IPS-18a (cell line): Measurements from ENCODE around the gene NCBP2L.

ENCODE experiments used
- H3K27ac ChIP-seq: one replicate; pipeline ENCODE4 v1.5.1; 2013; ENCODE audit warnings: low read length
- H3K27me3 ChIP-seq: one replicate; pipeline ENCODE4 v1.6.1; 2013; ENCODE audit warnings: mild to moderate bottlenecking, low read length; ENCODE audit not compliant: control insufficient read depth, insufficient read depth
- H3K36me3 ChIP-seq: one replicate; pipeline ENCODE4 v1.6.1; 2013; ENCODE audit warnings: low read depth, low read length; ENCODE audit not compliant: control insufficient read depth
- H3K4me1 ChIP-seq: one replicate; pipeline ENCODE4 v1.6.1; 2013; ENCODE audit warnings: low read depth, low read length; ENCODE audit not compliant: control insufficient read depth
- H3K4me3 ChIP-seq: one replicate; pipeline ENCODE4 v1.5.1; 2013; ENCODE audit warnings: low read length
- H3K9ac ChIP-seq: one replicate; pipeline ENCODE4 v1.6.1; 2013; ENCODE audit warnings: mild to moderate bottlenecking, low read length, moderate library complexity
- H3K9me3 ChIP-seq: one replicate; pipeline ENCODE4 v1.6.1; 2013; ENCODE audit warnings: low read depth, low read length; ENCODE audit not compliant: control insufficient read depth

Gene NCBP2L

DNA sequence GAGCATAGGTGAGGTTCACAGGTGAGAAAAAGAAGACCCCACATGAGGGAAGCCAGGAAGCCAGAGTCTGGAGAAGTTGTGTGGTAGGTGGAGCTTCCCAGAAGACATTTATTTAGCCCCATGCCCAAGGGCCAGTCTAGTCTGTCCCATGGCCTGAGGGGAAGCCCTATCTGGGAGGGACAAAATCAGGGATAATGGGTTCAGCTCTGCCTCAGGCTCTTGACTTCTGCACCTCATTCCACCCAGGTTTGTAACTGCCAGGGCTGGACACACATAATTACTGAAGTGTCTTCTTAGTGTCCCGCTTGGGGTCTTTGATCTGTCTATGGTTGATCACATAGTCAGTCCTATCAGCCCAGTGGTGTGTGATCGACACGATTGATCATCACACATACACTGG lies 38.0 kb upstream of the NCBP2L start:
- Histone ChIP-seq H3K4me3 (no peak overlapping the region), H3K9me3 (no peaks in the 10 kb centered on the region), H3K27me3 (peaks cover 19% of the 10 kb centered on the region), H3K36me3 (no peaks in the 10 kb centered on the region), H3K4me1 (peaks cover 36% of the 10 kb centered on the region), H3K27ac (no peak overlapping the region), H3K9ac (no peak overlapping the region)

DNA sequence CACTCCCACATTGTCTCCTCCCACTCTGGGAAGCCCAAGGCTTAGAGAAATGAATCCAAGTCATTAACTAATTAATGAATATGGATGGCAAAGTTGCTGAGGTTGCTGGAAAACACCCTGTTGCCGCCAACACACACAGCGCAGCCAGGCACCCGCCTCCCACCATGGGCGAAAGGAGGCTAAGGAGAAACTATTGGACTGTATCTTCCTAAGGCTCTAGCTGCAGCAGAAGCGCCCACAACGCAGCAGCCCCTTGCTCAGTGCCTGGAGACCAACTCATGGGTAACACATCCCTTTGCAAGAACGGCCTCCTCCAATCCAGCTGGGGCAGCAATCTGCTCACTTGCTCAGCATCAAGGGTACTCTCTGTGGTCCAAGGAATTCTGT lies 36.1 kb upstream of the NCBP2L start:
- peak overlapping the region; percentile 50 for H3K9ac ChIP-seq
- H3K27ac ChIP-seq = no peak overlapping the region
- H3K4me3 ChIP-seq = peak overlapping the region; percentile 74
- H3K36me3 ChIP-seq = no peaks in the 10 kb centered on the region
- H3K27me3 ChIP-seq = peaks cover 19% of the 10 kb centered on the region
- H3K9me3 ChIP-seq = no peaks in the 10 kb centered on the region
- peaks cover 35% of the 10 kb centered on the region for H3K4me1 ChIP-seq

DNA sequence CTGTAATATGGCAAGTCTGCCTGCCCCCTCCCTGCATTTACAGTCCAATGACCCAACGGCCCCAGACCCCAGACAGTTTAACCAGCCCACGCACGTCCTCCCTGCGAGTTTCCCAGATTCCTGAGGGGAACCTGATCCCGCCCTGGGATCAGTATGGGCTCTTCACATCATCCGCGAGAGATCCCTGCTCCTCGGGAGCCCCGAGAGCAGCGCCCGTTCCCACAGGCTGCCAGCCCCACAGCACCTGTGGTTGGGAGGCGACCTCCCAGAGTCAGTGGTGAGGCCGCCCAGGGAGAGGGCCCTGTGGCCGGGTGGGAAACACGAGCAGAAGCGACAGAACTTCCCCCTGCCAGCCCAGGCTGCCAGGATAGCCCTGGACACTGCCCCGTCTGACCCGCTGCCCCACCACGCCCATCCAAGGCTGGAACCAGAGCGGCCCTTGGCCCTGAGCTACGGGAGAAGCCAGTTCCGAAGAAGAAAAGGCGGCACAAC lies 34.8 kb upstream of the NCBP2L start:
- H3K4me3 ChIP-seq = peak overlapping the region; percentile 74
- no peak overlapping the region for H3K27ac ChIP-seq
- peaks cover 19% of the 10 kb centered on the region for H3K27me3 ChIP-seq
- H3K4me1 ChIP-seq = peaks cover 22% of the 10 kb centered on the region
- H3K9me3 ChIP-seq = no peaks in the 10 kb centered on the region
- H3K9ac ChIP-seq = no peak overlapping the region
- H3K36me3 ChIP-seq = no peaks in the 10 kb centered on the region

DNA sequence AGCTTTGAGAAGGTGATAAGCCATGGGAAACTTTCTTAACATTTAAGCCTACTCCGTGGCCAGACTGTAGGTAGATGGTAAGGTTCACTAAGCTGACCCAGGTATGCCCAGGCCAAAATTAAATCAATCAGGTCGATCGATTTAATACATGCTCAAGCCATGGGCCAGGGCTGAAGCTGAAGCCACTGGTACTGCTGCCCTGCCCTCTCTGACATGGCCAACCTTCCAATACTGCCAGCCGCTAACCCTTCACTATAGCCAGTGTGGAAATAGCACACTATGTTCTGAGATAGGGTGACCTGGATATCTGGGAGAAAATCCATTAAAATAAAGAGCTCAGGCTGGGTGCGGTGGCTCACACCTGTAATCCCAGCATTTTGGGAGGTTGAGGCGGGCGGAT lies 33.5 kb upstream of the NCBP2L start:
- H3K4me1 ChIP-seq = peaks cover 22% of the 10 kb centered on the region
- H3K36me3 ChIP-seq = no peaks in the 10 kb centered on the region
- no peak overlapping the region for H3K27ac ChIP-seq
- no peak overlapping the region for H3K4me3 ChIP-seq
- H3K27me3 ChIP-seq = peaks cover 19% of the 10 kb centered on the region
- H3K9ac ChIP-seq = no peak overlapping the region
- H3K9me3 ChIP-seq = no peaks in the 10 kb centered on the region

GRCh38 chrX:107744868-107745267 lies 32.7 kb upstream of the NCBP2L start:
- H3K4me1 ChIP-seq = peaks cover 22% of the 10 kb centered on the region
- peaks cover 19% of the 10 kb centered on the region for H3K27me3 ChIP-seq
- H3K27ac ChIP-seq = no peak overlapping the region
- no peak overlapping the region for H3K4me3 ChIP-seq
- no peaks in the 10 kb centered on the region for H3K36me3 ChIP-seq
- no peaks in the 10 kb centered on the region for H3K9me3 ChIP-seq
- H3K9ac ChIP-seq = no peak overlapping the region

GRCh38 chrX:107747596-107748161 lies 29.9 kb upstream of the NCBP2L start:
- Histone ChIP-seq H3K36me3 (no peaks in the 10 kb centered on the region), H3K4me1 (peaks cover 16% of the 10 kb centered on the region), H3K27ac (no peak overlapping the region), H3K27me3 (peaks cover 10% of the 10 kb centered on the region), H3K9me3 (no peaks in the 10 kb centered on the region), H3K9ac (no peak overlapping the region), H3K4me3 (no peak overlapping the region)

DNA sequence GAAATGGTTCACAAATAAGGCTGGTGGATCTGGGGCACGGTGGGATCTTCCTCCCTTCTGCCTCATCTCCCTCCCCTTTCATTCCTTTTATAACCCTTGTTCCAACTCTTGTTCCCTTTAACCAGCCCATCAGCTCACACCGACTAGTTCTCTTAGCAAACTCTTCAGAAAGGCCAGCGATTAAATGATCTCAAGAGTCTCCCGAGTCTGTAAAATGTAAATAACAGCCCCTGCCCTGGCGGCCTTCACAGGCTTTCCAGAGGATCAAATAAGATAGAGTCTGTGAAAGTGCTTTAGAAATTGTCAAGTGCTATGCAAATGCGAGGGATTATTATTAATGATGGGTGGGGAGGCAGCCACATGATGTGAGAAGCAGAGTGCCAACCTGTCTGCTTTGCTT lies 29.0 kb upstream of the NCBP2L start:
- no peaks in the 10 kb centered on the region for H3K9me3 ChIP-seq
- peaks cover 2% of the 10 kb centered on the region for H3K27me3 ChIP-seq
- peaks cover 18% of the 10 kb centered on the region for H3K4me1 ChIP-seq
- H3K36me3 ChIP-seq = no peaks in the 10 kb centered on the region
- H3K27ac ChIP-seq = no peak overlapping the region
- no peak overlapping the region for H3K9ac ChIP-seq
- no peak overlapping the region for H3K4me3 ChIP-seq

DNA sequence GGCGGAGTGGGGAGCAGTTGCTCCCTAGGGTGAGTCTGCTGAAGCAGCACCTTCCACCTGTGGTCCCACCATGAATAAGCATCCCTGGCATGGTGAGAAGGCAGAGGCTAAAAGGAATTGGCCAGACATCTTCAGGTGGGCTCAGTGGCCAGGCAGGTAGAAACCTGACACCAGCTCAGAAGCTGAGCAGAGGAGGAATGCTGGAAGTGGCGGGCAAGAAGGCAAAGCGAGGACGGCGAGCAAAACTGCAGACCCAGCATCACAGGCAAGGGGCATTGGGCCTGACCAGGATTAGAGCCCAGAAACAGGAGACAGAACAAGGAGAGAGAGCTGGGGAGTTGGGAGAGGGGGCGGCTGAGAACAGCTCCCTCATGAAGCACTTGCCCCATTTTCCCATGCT lies 27.3 kb upstream of the NCBP2L start:
- Histone ChIP-seq H3K27me3 (no peaks in the 10 kb centered on the region), H3K27ac (no peak overlapping the region), H3K9ac (no peak overlapping the region), H3K4me3 (no peak overlapping the region), H3K36me3 (no peaks in the 10 kb centered on the region), H3K9me3 (no peaks in the 10 kb centered on the region), H3K4me1 (peaks cover 18% of the 10 kb centered on the region)

GRCh38 chrX:107750861-107751445 lies 26.6 kb upstream of the NCBP2L start:
- no peak overlapping the region for H3K4me3 ChIP-seq

GRCh38 chrX:107752043-107752442 lies 25.5 kb upstream of the NCBP2L start:
- no peaks in the 10 kb centered on the region for H3K36me3 ChIP-seq

More at GRCh38 chrX:107750861-107751445, 26.6 kb upstream of the NCBP2L start:
- Histone ChIP-seq H3K36me3 (no peaks in the 10 kb centered on the region), H3K27ac (no peak overlapping the region), H3K27me3 (no peaks in the 10 kb centered on the region), H3K4me1 (peaks cover 18% of the 10 kb centered on the region), H3K9me3 (no peaks in the 10 kb centered on the region), H3K9ac (no peak overlapping the region)

DNA sequence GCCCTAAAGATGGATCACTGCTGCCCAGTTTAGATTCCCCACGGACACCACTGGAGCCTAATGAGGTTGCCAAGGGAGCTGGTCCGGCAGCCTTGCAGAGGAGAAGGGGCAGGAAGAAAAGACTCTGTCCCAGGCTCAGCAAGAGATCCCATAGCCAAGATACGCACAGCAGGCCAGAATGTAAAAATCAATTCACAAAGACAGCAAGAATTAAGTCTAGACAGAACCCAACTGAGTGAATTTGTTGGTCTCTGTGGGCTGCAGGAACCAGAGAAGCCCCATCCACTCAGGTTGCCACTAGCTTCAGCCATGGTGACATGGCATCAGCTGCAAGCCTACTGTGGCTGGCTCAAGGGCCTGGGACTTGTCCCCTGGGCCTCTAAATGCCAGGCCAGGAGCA lies 24.8 kb upstream of the NCBP2L start:
- no peak overlapping the region for H3K9ac ChIP-seq
- H3K9me3 ChIP-seq = no peaks in the 10 kb centered on the region
- H3K27me3 ChIP-seq = no peaks in the 10 kb centered on the region
- H3K36me3 ChIP-seq = no peaks in the 10 kb centered on the region
- H3K4me1 ChIP-seq = peaks cover 18% of the 10 kb centered on the region
- H3K4me3 ChIP-seq = no peak overlapping the region
- H3K27ac ChIP-seq = no peak overlapping the region

More at GRCh38 chrX:107752043-107752442, 25.5 kb upstream of the NCBP2L start:
- Histone ChIP-seq H3K4me3 (no peak overlapping the region), H3K9ac (no peak overlapping the region), H3K9me3 (no peaks in the 10 kb centered on the region), H3K27ac (no peak overlapping the region), H3K27me3 (no peaks in the 10 kb centered on the region), H3K4me1 (peaks cover 18% of the 10 kb centered on the region)

DNA sequence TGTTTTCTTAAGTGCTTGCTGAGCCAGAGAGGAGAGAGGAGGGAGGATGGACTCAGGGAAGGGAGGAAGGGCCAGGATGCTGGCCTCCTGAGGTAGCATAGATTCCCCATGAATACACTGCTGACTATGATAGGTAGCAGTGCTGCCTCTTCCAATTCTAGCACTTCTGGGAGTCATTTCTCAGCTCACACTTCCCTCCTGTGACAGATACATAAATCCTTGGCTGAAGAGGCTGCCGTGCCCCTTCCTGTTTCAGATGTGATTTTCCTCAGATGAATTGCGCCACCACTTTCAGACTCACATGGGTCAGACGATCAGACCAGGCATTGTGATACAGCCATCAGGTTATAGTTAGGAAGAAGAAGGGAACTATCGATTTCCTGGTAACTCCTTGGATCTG lies 24.3 kb upstream of the NCBP2L start:
- Histone ChIP-seq H3K27ac (no peak overlapping the region), H3K4me3 (no peak overlapping the region), H3K4me1 (peaks cover 18% of the 10 kb centered on the region), H3K27me3 (no peaks in the 10 kb centered on the region), H3K9me3 (no peaks in the 10 kb centered on the region), H3K36me3 (no peaks in the 10 kb centered on the region), H3K9ac (no peak overlapping the region)
